ENCODE data around the gene SRSF1.

DNA sequence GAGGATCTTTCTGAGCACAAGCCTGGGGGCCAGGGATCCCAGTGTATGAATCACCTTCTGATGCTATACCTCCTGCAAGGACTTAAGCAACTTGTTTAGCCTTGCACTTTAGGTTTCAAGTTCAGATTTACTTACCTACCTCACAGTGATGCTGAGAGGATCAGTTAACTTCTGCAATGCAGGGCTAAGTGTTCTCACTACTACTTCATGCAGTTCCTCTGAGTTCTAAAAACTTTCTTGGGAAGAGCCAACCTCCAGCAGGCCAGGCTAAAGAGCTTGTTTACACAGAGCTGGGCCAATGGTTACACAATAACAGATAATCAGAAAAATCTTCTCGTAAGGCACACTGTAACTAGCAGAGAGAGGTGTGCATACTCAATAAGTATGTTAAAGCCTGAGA is 32.0 kb downstream of the SRSF1 start:
- TF ChIP-seq GATA2 (IDR thresholded peaks at IDR 0.05; ENCODE audit: low read depth, low read length) (no peak), GATA3 (IDR thresholded peaks at IDR 0.05; ENCODE audit: low read depth, low read length) (no peak)
